Ovary (tissue), 9 donors: ENCODE data around the gene ADGRV1. TPM values are rescaled to one million over a fixed set of nuclear protein-coding genes. Genes with fewer than 3 reads are reported as not detected.

Experiments used
- DNase-seq, 5 donors: peaks; one replicate each; pipeline ENCODE4 v3.0.0-alpha.2; 2019 to 2020
- H3K27ac ChIP-seq, 2 donors: fragments of 200-600 bp; one replicate each; pipeline versions ENCODE4 v1.5.1 to v1.8.0; 2019 to 2022
- H3K27me3 ChIP-seq: fragments of 200-600 bp; one replicate; pipeline ENCODE4 v1.8.0; 2022
- H3K36me3 ChIP-seq: fragments of 200-600 bp; sonication (generic); one replicate; pipeline ENCODE4 v1.5.1; 2019
- H3K4me1 ChIP-seq: one replicate; pipeline ENCODE4 v1.8.1; 2013; ENCODE audit warnings: mild to moderate bottlenecking, moderate library complexity; ENCODE audit not compliant: insufficient read depth
- H3K4me3 ChIP-seq: fragments of 200-600 bp; sonication (generic); one replicate; pipeline ENCODE4 v1.5.1; 2017
- H3K9me3 ChIP-seq, 2 donors: fragments of 200-600 bp in 1 of 2; sonication (generic) in 1 of 2; one replicate each; pipeline versions ENCODE4 v1.5.1 to v1.8.1; 2013 to 2019; ENCODE audit warnings: mild to moderate bottlenecking in 1 of 2, moderate library complexity in 1 of 2
- EP300 ChIP-seq: sonication (generic); formaldehyde crosslinking; IDR thresholded peaks from one replicate; pipeline ENCODE4 v1.6.1; 2017; ENCODE audit warnings: antibody characterized with exemption
- POLR2A ChIP-seq: fragments of 450-650 bp; IDR thresholded peaks from one replicate; pipeline ENCODE4 v1.6.1; 2017; ENCODE audit warnings: antibody characterized with exemption, mild to moderate bottlenecking, moderate library complexity
- WGBS, 3 donors: extraction: QIAGEN DNeasy Blood & Tissue Kit in 1 of 3; methylation state at CpG; one replicate each; pipeline versions ENCODE4 v1.1.5 to v1.1.7; 2013 to 2017; 5-methylcytosine and 5-hydroxymethylcytosine counted together
- intact Hi-C, 4 donors: fragments of 100-400 bp; cut with DNase I; formaldehyde crosslinking; loops; one replicate each; pipeline versions ENCODE4 v1.11.0 to v1.15.1; 2022 to 2023
- polyA plus RNA-seq, 2 donors: library from polyadenylated mRNA; stranded (reverse); fragments of 200-250 nt in 1 of 2; fragments of 350-450 nt in 1 of 2; fragmentation: Illumina TruSeq in 1 of 2; extraction: RNeasy Lipid Tissue Mini Kit (QIAGEN cat#74804) in 1 of 2; gene quantifications; one replicate each; pipeline ENCODE4 v1.2.3, GENCODE V29; 2013 to 2014
- total RNA-seq, 7 donors: library from RNA; depleted of rRNA in 2 of 7; stranded (reverse); fragments of >200 nt in 2 of 7; fragmentation: NEBNext Ultra II Directional in 3 of 7; extraction: Animal tissue kit (Norgen Biotek cat#: 25700) in 3 of 7; gene quantifications; one replicate each; pipeline versions ENCODE4 v1.1.0 to v1.2.4, GENCODE V29; 2016 to 2023
- TF ChIP-seq, protein P1 (sequence below), 3 donors: fragments of 450-650 bp in 2 of 3; fragments of 200-600 bp in 1 of 3; IDR thresholded peaks; one replicate each; pipeline versions ENCODE4 v1.5.1 to v1.8.0; 2016 to 2022; ENCODE audit warnings: antibody characterized with exemption in 3 of 3, mild to moderate bottlenecking in 1 of 3
- donor health status: DM: no; HTN: no; CAD: no; lungs with moderate emphysema.
- donor health status: DM: no; HTN: no; CAD: no.
- donor health status: Bipolar disorder and iron deficiency.
- donor health status: DM: yes; HTN: yes; CAD: no.
- donor health status: DM: no; HTN: no; CAD: no.
- donor health status: DM: yes; HTN: yes; CAD: no.

Gene ADGRV1
- total and polyA plus RNA-seq, 9 donors: 0.21 to 2.7 (median 1.1) TPM

DNA sequence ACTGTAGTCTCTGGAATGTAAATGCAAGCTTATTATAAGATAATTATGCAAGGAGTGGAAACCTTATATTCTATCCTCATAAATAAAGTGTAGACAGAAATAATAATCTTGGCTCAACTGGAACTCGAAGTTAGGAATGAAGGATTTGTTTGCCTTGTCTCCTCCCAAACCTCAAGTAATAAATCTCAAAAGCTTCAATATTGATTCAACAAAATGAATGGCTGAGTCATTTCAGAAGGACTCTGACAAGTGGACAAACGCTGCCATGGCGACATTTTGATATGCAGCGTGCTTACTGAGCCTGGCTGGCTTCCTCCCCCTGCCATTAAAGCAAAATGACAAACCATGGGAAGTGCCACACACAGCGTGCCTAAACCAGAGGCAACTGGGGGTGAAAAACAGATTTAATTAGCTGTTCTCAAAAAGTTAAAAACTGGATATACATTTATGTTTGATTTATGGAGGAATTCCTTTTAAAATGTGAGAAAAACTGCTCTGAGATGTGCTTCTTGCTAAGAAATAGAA, 10.5 kb upstream of the ADGRV1 start:
- Histone ChIP-seq H3K27me3 (no peaks in the 10 kb centered on the region), H3K9me3 (no peaks in the 10 kb centered on the region), H3K36me3 (no peaks in the 10 kb centered on the region), H3K4me1 (no peaks in the 10 kb centered on the region), H3K27ac (no peak overlapping the region), H3K4me3 (no peak overlapping the region)
- intact Hi-C loops: no loop called here
- no peak for DNase-seq
- TF ChIP-seq, protein P1, sequence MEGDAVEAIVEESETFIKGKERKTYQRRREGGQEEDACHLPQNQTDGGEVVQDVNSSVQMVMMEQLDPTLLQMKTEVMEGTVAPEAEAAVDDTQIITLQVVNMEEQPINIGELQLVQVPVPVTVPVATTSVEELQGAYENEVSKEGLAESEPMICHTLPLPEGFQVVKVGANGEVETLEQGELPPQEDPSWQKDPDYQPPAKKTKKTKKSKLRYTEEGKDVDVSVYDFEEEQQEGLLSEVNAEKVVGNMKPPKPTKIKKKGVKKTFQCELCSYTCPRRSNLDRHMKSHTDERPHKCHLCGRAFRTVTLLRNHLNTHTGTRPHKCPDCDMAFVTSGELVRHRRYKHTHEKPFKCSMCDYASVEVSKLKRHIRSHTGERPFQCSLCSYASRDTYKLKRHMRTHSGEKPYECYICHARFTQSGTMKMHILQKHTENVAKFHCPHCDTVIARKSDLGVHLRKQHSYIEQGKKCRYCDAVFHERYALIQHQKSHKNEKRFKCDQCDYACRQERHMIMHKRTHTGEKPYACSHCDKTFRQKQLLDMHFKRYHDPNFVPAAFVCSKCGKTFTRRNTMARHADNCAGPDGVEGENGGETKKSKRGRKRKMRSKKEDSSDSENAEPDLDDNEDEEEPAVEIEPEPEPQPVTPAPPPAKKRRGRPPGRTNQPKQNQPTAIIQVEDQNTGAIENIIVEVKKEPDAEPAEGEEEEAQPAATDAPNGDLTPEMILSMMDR (IDR thresholded peaks at IDR 0.05): no peak
- TF ChIP-seq POLR2A (no peak), EP300 (no peak)
- WGBS, 3 donors: 20 to 28% (median 26%) methylated on average over 5 of the region's 5 CpGs

DNA sequence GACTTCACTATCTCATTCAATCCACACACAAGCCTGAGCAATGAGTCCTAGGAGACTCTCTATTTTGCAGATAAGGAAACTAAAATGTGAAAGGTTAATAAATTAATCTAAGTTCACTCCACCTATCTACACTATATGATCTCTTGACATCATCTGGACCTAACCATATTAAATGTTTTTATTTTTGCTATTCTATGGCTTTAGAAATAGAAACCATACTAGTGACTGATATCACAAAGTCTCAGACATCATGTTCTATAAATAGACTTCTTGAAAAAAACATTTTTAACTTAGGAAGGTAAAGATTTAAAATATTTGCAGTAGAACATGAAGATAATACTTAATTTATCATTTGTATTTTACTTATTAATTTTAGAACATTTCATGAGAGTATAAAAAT, 9.4 kb upstream of the ADGRV1 start:
- no peaks in the 10 kb centered on the region for H3K27me3 ChIP-seq
- H3K4me3 ChIP-seq: no peak overlapping the region
- H3K4me1 ChIP-seq: no peaks in the 10 kb centered on the region
- DNase-seq: no peak
- intact Hi-C loops: no loop called here
- no peak for TF ChIP-seq EP300
- no peaks in the 10 kb centered on the region for H3K9me3 ChIP-seq
- no peak overlapping the region for H3K27ac ChIP-seq
- no peaks in the 10 kb centered on the region for H3K36me3 ChIP-seq

DNA sequence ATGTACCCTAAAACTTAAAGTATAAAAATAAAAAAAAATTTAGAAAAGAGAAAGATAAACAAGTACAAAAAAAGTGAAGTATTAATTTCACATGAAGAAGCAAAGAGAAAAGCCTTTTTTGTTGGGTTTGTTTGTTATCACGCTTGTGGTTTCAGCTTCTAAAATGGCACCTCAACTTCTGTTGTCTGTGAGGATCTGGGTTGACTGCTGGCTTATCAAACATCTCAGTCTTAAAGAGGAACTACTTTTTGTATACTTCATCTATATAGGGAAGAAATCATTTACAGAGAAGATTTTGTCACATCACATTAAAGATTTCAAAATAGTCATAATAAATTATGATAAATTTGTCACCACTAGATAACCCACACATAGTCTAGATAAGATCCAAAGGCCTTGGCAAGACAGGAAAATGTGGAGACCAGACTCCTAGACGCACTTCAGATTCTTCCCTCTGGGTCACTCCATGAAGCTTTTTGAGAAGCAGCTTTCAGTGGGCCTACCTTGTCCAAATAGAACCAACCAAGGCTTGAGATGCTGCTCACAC, 8.8 kb upstream of the ADGRV1 start:
- 72 to 89% (median 76%) methylated on average over 2 of the region's 2 CpGs for WGBS, 3 donors

DNA sequence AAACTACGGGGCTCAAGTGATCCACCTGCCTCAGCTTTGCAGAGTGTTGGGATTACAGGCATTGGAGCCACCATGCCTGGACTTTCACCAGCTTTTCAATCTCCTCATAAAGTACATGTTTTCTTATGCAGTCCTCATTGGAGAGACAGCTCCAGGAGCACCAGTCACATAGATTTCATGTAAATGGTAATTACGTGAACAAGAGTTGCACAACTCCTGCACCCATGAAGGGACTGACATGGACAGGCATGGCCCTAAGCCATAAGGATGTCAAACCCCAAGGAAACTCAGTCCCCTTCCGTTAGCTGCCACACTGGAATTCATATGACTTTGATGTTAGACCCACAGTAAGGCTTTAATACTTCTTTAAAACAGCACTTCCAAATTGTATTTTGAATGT, 7.6 kb upstream of the ADGRV1 start:
- H3K4me1 ChIP-seq: no peaks in the 10 kb centered on the region
- TF ChIP-seq, protein P1 (IDR thresholded peaks at IDR 0.05): no peak
- TF ChIP-seq EP300: no peak
- no peak for TF ChIP-seq POLR2A
- no peak overlapping the region for H3K27ac ChIP-seq
- no peak for DNase-seq
- intact Hi-C loops: no loop called here
- WGBS, 3 donors: 85 to 89% (median 87%) methylated on average over 3 of the region's 3 CpGs
- no peaks in the 10 kb centered on the region for H3K9me3 ChIP-seq
- H3K27me3 ChIP-seq: no peaks in the 10 kb centered on the region
- H3K36me3 ChIP-seq: no peaks in the 10 kb centered on the region
- H3K4me3 ChIP-seq: no peak overlapping the region

More for the DNA sequence above, 8.8 kb upstream of the ADGRV1 start:
- DNase-seq: no peak
- intact Hi-C loops: no loop called here
- H3K36me3 ChIP-seq: no peaks in the 10 kb centered on the region
- TF ChIP-seq POLR2A (no peak), EP300 (no peak)
- TF ChIP-seq, protein P1 (IDR thresholded peaks at IDR 0.05): no peak
- H3K27me3 ChIP-seq: no peaks in the 10 kb centered on the region
- H3K27ac ChIP-seq: no peak overlapping the region
- no peaks in the 10 kb centered on the region for H3K4me1 ChIP-seq
- H3K4me3 ChIP-seq: no peak overlapping the region
- no peaks in the 10 kb centered on the region for H3K9me3 ChIP-seq

DNA sequence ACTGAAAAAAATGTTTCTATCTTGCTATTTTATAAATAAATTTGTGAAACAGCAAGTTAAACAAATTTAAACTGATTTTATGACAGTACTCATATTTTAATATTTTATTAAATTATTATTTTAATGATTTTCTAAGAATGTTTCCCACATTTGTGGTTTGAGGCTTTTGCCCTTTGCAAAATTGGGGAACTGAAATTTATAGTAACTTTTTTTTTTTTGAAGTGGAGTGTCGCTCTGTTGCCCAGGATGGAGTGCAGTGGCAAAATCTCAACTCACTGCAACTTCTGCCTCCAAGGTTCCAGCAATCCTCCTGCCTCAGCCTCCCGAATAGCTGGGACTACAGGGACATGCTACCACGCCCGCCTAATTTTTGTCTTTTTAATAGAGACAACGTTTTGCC, 7.2 kb upstream of the ADGRV1 start:
- no peak for DNase-seq
- H3K36me3 ChIP-seq: no peaks in the 10 kb centered on the region
- intact Hi-C loops: no loop called here
- H3K27ac ChIP-seq: no peak overlapping the region
- no peak for TF ChIP-seq EP300
- TF ChIP-seq POLR2A: no peak
- TF ChIP-seq, protein P1 (IDR thresholded peaks at IDR 0.05): no peak
- H3K4me3 ChIP-seq: no peak overlapping the region
- WGBS, 3 donors: 78 to 87% (median 85%) methylated on average over 5 of the region's 5 CpGs
- no peaks in the 10 kb centered on the region for H3K4me1 ChIP-seq
- H3K9me3 ChIP-seq: no peaks in the 10 kb centered on the region
- H3K27me3 ChIP-seq: no peaks in the 10 kb centered on the region
